GM19240 (cell line): ENCODE measurements around the gene LRRC4C.
A peak's percentile ranks its signal among the peaks of the same experiment; 100 is the strongest.

Experiments
- DNase-seq: peaks from one replicate; pipeline ENCODE4 v3.0.0; 2011; ENCODE audit warnings: low spot score; ENCODE audit not compliant: insufficient read length

LRRC4C gene

DNA sequence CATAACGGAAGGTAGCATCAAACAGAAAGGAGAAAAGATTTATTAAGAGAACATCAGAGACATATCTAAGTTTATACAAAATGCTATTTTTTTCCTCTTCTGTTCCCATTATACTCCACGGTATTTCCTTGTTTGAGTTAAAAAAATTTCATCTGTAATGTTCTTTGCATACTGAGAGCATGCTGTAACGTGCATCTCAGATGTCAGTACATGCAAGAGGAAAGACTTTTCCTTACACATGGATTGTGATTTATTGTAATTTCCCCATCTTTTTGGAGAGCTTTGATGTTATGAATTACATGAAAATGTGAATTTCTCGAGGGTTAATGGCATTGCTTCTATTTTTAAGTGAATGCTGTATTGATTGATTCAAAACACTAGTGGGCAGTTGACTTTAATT is 1164.0 kb downstream of the LRRC4C start:
- no peak for DNase-seq

DNA sequence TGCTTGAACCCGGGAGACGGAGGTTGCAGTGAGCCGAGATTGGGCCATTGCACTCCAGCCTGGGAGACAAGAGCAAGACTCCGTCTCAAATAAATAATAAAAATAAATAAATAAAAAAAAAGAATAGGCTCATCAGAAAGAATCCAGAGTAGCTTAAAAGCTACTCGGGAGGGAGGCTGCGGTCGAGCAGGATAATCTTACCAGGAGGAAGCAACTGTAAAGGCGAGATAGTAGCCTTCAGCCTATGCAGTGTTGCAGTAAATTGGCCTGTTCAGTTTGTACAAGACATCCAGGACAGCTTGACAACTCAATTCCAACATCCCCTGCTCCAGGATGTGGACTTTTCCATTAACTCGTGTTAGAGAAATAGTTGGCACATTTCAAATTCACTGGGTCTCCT is 1164.7 kb downstream of the LRRC4C start:
- DNase-seq = no peak

DNA sequence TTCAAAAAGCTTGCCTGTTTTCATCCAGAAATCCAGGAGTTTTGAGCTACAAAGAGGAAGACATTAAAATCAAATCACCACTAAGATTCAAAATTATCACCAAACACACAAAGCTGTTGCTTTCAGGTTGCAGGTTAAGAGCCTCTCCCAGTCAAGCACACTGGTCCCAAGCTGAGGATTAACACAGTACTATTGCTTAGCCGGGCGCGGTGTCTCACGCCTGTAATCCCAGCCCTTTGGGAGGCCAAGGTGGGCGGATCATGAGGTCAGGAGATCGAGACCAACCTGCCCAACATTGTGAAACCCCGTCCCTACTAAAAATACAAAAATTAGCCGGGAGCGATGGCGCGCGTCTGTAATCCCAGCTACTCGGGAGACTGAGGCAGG is 1165.1 kb downstream of the LRRC4C start:
- no peak for DNase-seq

DNA sequence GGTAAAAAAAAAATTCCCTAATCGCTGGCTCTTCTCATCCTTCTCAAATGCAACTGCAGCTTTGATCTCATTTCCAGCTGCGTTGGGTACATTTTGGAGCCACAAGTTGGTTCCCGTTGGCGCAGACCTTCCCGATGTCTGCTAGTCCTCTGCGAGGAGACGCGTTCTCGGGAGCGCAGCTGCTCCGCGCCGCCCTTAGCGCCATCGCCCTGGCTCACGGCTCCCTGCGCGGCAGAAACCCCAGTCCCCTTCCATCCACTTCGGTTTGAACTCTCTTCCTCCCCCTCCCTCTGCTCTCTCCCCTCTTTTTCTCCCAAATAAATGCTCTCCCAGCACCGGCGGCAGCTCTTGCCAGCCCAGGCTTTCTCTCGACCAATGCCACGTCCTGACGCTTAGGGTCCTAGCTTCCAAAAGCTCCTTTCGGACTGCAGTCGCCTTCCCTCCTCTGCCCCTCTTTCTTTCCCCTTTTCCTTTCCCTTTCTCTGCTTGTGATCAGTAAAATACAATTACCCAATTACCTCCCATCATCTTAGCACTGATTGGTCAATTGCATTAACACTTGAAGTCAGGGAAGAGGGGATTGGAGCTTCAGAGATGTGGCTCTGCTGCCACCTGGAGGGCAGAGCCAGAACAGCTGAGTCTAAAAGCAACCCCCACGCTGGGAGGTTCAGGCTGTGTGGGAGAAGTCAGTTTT is 1165.7 kb downstream of the LRRC4C start:
- DNase-seq = peak; percentile 23

DNA sequence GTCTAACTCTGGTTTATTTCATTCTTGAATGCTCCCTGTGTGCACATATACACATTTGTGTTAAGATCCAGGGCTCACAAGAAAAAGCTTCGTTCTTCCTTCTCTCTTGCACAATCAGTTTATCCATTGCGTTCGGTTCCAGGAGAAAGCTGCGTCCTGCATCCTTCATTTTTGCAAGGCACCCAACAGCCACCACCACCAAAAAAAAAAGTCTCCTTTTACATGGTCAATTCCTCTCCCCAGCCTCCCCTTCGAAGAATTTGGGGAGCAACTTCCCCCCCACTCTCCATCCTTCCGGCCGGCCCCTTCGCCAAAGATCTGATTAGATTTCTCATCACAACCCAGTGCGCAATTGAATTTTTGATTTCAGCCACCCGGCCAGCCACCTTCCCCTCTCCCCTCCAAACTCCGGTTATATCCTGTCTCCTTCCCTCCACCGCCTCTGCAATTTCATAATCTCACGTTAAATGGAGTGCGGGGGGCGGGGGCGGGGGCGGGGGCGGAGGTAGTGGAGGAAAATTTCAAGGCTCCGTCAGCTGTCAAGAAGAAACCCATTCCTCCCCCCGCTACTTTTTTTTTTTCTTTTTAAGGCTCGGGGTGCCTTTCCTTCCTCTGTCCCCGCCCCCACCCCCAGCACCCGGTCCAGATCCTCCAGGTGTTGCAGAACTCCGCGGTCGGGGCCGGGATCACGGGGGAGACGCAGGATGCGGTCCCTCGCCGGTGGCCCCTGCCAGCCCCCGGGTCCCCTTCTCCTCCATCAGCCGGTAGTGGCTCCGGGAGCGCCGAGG is 1166.5 kb downstream of the LRRC4C start:
- no peak for DNase-seq

DNA sequence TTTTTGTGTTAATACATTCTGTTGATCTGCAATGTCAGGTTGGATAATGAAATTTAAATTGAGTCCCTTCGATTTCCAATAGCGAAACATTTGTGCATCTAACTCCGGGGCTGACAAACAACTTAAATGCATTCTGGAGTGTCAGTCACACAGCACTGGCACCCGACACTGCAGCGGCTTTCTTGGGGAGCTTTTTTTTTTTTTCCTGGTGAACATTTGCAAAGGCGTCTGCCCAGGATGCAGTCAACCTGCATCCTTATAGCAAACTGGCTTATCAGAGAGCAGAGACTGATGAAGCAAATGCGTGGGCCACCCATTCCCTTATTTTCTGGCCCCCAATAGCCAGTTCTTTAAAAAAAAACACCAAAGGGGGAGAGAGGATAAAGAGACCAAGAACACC is 1167.7 kb downstream of the LRRC4C start:
- DNase-seq = no peak

DNA sequence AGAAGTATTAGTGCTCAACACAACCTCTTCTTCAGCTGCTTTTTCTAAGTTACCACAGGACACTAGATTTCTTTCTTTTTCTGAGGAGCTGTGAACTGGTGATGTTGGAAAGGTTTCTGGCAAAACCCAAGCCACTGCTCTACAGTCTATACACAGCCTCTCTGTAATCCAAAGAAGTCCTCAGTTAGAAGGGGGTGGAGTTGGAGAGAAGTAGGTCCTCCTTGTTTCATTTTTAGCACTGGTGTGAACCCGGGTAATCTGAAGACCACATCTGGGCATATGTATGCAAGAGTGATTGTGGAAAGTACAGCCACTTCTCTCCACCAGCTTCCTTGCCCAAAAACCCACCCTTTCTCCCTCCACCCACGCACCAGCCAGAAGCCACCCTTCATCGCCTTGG is 1168.1 kb downstream of the LRRC4C start:
- DNase-seq = no peak

DNA sequence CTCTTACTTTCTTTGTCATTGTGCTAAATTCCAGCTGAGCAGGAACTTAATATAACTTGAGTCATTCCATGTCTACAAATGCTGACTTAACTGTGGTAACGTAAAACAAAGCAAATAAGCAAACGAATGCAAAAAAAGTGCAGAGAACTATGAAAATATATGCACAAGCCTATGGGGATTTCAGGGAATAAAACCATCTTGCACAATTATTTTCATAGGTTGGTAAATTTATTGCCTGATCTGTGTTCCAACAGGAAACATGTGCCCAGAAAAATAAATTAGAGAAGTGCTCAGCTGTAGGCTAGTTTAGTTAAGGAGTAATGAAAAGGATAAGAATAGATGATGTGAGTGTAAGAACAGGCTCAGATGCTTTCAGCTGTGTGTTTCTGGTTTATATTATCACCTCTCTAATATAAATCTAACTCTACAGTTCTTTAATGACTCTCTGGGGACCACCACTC is 1169.3 kb downstream of the LRRC4C start:
- no peak for DNase-seq

DNA sequence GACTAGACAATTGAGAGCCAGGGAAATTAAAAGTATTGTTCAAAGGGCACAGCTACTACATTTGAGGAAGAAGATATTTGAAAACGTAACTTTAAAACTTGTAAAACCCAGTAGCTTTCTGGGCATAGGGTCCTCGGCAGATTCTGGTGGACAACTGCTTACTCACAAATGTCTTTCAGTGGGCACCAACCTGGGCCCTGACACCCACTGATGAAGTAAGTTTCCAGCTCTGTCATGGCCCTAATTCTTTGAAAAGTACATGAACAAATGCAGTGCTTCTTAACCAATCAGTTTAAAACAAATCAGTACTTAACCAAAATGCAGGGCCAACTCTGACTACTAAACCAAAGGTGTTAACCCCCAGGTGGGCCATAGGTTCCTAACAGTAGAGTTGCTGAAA is 1170.1 kb downstream of the LRRC4C start:
- DNase-seq = no peak

DNA sequence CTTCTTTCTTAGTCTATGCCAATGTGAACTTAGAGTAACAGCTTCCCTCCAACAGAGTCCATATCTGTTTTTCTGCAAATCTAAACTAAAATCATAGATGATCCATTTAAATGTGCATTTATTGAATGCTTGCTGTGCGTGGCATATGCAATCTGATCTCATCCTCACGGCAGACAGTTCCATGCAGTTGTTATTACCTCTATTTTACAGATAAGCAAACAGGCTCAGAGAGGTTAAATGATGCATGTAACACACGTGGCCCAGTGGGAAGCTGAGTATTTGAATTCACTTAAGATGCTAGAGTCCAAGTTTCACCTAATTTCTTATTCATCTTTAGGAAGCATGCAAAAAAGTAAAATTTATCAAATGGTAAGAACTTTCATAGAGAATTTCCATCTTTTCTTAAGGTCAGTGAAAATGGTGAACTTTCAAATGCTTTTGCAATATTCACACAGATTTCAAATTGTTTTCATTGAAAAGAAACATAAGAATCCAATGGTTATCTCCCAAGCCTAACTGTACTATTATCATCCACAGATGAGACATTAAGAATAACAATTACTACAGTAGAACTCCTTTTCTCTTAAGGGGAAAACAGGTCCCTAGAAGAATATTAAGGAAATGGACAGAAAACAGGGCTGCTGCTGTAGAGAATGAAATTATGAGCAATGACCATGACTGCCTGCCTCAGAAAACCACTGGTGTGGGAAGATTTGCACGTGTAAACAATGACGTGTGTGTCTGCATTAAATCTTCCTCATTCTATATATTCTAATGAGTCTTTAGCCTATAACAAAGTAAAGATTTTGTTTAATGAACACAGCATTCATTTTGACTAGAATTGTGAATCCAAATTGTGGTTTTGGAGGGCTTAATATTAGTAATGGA is 1171.3 kb downstream of the LRRC4C start:
- no peak for DNase-seq

DNA sequence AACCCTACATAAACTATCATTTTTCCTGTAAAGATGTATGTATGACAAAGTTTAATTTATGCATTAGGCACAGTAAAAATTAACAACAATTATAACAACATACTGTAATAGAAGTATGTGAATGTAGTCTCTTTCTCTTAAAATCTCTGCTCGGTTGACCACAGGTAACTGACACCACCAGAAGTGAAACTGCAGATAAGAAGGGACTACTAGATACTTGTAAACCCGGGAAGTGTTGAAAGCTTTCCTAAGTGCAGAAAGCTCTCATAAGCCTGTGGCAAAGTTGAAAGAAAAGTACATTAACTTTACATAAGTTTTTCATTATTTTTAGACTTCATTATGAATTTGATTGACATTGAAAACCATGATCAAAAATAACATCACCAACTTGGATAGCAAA is 1173.3 kb downstream of the LRRC4C start:
- no peak for DNase-seq

DNA sequence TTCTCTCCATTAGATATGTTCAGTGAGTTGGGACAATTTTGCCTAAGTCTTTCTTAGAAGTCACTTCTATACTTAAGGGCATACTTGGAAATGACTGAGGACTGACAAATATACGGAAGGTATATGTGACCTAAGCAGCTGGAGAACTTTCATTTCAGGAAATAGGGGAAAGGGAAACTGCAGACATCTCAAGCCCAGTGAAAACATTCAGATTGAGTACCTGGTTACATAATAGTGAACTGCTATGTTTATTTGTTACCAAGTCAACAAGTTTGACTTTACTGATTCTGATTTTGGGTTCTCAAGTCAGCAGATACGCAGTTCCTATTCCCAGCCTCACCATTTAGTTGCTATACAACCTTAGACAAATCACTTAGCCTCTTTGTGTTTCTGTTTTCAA is 1173.9 kb downstream of the LRRC4C start:
- no peak for DNase-seq

DNA sequence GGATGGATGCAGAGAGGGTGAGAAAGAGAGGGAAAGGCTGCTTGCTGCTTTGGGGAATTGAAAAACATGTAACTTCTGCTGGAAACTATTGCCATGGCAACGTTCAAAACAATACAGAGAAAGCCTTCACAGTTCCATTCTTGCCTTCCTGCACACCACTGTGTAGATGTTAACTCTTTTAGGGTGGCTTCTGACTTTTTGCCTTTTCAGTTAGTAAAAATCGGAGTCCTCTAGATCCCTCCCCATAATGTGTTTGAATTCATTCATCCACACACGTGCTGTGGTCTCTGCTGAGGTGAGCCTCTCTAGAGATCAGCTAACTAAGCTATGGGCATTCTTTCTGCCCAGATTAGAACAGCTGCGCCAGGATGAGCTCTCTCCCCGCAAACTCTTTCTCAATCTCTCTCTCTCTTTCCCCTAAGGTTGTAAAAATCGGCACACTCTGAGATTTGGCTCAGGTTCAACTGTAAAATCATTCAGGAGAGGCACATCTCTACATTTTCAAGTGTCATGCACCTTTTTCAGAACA is 1178.3 kb downstream of the LRRC4C start:
- no peak for DNase-seq

DNA sequence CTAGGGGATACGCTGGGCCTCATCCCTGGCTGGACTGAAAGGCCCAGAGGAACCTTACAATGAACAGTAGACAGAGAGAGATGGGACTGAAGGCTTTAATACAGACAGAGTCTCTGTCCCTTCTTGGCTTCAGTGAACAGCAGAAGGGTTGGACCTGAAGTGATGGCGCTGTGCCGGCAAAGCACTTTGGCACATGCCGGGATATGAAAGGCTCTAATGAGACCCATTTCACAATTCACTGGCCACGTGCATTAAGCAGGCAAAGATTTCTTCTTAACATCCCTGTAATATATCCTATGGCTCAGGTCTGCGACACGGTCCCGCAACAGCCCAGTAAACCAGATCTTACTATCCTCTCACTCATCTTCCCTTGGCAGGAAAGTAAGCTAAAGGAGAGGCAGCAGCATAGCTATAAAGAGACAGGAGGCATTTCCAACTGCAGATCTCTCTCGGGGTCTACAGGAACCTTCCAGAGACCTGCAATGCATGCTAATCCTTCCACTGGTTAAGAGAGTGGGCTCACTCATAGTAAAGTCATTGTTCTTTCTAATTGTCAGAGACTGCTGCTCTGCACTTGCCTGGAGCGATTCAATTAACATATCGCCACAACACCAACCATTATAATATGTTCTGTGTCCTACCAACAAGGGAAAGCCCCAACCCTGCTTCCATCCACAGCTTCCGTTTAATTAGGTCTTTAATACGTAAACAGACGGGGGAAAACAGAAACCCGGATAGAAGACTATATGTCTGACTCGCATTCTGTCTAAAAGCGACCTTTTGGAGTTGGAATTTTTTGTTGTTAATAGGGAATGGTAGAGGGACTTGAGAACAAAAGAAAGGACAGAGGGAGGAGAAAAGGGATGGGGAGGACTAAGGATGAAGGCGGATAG is 1179.0 kb downstream of the LRRC4C start:
- no peak for DNase-seq

DNA sequence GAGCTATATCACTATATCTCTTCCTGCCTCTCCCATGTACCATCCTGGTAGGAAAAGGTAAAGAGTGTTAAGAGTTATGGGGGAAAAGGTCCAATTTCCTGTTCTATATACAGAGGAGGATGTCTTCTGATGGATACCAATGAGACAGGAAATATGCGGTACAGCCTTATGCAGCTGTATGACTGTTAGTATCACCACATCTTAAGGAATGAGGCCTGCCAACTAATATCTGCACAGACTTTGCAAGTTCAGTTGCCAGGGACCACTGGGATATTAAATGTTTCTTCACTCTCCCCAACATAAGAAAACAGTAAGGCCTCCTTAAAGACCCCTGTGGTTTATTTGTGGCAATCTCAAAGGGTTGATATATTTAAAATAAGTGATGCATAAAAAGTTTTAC is 1182.5 kb downstream of the LRRC4C start:
- no peak for DNase-seq

DNA sequence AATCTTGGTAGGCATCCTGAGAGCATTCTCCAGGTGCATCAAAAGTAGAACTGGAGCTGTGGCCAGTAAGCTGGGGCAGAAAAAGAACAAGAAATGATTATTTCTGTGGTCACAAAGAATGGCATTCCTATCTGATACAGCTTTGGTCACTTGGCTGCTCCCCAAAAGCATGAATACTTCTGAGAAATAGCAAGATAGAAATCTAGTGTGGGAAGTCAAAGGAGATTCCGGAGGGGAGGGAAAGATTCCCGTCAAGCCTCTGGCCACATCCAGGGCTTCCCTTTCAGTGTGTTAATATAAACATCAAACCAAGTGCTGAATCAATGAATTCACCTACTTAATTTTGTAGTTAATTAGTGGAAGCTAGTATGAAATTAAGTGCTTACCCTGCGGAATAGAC is 1185.4 kb downstream of the LRRC4C start:
- no peak for DNase-seq

DNA sequence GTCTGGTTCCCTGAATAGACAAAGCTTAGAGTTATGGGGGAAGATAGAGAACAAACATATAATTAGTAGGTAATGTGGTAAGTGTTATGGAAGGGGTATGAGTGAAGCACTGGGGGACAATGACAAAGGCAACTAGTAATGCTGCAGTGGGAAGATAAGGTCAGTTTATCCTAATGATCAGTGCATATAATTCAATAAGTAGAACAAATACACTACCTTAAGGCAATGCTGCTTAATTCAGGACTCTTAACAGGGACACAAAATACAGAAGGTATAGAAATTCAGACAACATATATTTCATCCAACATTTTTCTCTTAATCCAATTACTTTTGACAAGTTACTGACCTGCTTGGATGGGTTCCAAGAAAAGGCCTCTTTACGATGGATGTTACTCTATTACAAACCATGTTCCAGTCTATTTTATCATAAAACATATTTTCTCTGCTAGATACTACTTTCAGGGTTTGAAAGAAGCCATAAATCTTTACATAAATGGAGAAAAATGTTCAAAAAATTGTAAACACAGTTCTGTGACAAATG is 1186.2 kb downstream of the LRRC4C start:
- no peak for DNase-seq

DNA sequence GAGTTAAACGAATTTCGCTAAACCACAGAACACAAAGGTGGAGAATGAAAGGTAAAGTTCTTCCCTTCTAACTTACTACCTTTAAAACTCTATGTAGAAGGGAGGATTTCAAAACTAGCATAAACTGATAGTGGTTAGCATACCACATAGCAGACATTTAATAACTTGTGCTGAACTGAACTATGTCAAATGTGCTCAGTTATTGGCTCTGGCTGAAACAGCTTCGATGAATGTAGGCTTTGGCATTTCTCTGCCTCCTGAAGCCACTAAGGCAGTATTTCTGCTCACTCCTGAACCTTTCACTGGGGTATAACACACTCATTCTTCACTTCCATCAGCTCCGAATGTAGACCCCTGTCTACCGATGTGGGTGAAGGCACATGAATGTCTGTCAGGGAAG is 1188.1 kb downstream of the LRRC4C start:
- no peak for DNase-seq

DNA sequence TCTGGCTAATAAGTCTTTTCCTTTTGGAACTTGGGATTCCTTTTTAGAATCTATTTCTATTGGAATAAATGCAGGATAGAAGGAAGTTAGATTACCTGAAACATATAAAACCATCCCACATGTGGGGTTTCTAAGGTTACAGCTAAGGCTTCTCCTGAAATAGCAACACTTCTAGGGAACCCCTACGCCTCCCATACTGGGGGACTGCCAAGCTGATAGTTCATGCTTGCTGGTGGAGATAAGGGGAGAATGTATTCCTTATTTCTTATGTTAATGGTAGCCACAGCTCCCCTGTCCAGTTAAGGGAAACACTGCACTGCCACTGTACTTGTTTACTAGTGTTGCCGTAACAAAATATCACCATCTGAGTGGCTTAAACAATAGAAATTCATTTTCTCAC is 1189.6 kb downstream of the LRRC4C start:
- no peak for DNase-seq

DNA sequence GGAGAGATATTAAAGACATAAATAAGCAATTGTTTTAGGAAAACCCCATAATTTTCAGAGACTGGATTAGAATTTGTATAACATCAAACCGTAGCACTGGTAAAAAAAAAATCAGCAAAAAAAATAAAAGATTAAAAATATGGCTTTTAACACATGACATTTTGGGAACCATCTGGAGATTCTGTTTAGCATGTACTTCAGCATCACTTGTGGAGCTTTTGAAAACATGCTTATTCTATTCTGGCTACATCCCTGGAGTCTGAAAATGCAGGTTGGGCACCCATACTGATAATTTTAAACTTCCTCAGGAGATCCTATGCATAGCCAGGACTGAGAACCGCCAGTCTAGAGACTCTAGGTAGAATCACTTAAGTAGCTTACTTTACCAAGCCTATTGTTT is 1190.9 kb downstream of the LRRC4C start:
- DNase-seq = no peak

DNA sequence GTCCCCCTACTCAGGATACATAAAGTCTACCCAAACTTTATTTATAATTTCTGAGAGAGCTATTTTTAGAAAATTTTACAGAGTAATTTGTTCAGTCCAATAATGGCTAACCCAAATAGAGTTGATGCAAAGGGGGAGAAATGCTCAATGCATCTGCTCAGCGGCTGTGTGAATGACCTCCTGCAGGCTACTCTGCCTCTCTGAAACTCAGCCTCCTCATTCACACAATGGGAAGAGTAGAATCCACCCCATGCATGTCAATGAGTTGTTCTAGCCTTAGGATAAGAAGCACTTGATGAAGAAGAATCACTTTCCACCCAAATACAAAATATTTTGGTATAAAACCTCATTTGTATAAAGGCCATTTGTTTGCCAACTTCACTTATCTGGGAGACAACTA is 1204.0 kb downstream of the LRRC4C start:
- no peak for DNase-seq
